GM19372 (cell line): Measurements from ENCODE around the gene LATS2.
"Not testable (repeated sequence)": the region's sequence is repeated elsewhere in the genome, so short reads cannot be mapped to it uniquely, and the experiment has no call there.

Experiments
- ATAC-seq: cut with Tn5 transposase; IDR thresholded peaks from one replicate; pipeline ENCODE4 v1.9.1; 2021; ENCODE audit warnings: mild to moderate bottlenecking, low read depth, moderate library complexity; ENCODE audit not compliant: unreplicated experiment

The LATS2 gene

GRCh38 chr13:20972731-20973130 lies 88.7 kb downstream of the LATS2 start:
- ATAC-seq: no peak

DNA sequence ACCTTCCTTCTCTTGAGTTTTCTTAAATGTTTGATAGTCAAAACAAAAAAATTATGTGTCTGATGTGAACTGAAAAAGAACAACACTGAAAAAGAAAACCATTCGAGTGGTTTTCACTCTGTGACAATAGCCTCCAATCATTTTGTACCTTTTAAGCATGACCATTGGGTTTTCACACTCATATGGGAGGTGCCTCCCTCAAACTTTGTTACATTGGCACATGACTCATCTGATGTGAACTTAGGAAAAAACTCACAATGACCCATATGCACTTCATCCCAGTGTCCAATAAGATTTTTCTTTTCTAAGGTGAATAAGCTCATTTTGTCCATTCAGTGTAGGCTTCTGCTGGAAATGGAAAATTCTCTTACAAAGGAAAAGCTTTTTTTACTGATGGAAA lies 92.2 kb downstream of the LATS2 start:
- ATAC-seq: no peak

DNA sequence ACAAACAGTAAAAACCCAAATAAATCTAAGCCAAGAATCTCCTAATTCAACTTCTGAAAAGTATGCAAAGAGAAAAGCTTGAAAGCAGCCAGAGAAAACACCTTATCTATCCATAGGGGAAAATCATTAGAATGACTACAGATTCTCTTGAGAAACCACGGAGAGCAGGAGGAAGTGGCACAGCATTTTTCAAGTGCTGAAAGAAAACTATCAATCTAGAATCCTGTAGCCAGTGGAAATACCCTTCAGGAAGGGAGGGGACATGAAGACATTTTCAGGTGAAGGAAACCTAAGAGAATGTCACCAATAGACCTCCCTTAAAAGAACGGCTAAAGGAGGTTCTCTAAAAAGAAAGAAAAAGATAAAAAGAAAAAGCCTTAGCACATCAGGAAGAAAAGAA lies 92.6 kb downstream of the LATS2 start:
- no peak for ATAC-seq

- no peak for ATAC-seq
These were observed 94.0 kb downstream of the LATS2 start for GRCh38 chr13:20967340-20967739.

DNA sequence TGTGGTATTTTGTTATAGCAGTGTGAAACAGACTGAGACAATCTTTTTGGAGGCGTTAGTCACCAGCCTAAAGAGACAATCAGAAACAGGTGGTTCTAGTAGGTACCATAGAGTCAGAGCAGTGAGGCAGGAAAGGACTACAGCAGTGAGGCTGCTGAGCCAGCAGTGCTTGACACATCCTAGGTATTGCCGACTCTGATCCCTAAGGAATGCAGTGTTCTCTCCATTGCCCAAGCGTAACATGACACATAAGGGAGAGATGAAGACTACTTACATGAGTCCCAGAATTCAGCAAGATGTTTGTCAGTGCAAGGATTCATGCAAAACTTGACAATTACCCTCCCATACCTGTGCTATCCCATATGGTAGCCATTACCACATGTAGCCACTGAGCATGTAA lies 96.5 kb downstream of the LATS2 start:
- ATAC-seq: no peak

GRCh38 chr13:20961663-20962062 lies 99.7 kb downstream of the LATS2 start:
- ATAC-seq: not testable (repeated sequence)

DNA sequence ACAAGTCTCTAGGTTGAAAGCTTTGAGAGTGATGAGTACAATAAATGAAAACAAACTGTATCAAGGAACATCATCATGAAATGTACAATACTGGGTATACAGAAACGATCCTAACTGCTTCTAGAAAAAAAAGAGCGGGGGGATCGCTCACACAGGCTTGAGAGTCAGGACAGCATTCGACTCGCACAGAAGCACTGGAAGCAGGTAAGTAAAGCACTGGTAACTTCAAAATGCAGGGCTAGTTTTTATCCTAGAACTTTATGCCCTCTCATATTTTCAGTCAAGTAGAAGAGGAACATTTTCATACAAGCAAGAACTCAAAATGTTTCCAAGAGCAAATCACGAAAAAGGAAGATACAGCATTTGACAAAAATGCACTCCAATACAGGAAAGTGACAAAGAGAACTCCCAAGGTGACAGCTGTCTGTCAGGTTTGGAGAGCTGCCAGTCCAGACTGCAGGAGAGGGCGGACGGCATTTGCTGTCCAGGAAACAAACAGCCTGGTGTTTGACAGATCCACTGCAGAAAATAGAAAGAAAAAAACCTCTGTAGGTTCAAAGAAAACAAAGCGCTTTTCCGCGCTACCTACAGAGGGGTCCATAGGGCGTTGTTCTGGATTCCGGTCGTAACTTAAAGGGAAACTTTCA lies 100.6 kb downstream of the LATS2 start:
- no peak for ATAC-seq

- ATAC-seq: not testable (repeated sequence)
These were observed 104.3 kb downstream of the LATS2 start for GRCh38 chr13:20957049-20957620.

GRCh38 chr13:20955496-20955895 lies 105.9 kb downstream of the LATS2 start:
- no peak for ATAC-seq

DNA sequence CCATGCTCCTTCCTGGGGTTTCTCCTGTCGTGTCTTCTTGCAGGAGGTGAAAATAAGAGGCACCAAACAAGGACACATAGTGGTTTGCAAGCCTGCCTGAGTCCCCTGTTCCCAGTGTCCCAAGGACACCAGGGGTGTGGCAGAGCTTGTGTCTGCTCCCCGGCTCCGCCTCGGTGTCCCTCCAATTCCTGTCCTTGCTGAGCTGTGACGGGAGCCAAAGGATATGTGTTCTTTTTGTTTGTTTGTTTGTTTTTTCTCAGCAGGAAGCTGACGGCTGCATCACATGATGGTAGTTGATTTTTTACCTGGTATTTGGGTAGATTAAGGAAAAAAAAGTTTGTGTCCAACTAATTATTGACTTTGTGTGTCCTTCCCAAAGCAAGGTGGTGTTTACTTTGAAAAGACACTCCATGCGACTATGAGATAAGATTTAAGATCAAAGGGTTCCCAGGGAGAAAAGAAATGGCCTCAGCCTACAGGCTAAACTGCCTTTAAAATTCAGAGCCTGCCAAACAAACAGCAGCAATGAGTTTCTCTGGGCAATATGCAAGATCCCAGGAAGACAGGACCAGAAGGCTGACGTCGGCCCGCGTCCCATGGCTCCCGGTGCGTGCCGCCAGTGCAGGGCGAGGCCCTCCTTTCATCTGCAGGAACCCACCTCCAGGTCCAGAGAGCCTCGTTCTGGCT lies 108.0 kb downstream of the LATS2 start:
- ATAC-seq: no peak

DNA sequence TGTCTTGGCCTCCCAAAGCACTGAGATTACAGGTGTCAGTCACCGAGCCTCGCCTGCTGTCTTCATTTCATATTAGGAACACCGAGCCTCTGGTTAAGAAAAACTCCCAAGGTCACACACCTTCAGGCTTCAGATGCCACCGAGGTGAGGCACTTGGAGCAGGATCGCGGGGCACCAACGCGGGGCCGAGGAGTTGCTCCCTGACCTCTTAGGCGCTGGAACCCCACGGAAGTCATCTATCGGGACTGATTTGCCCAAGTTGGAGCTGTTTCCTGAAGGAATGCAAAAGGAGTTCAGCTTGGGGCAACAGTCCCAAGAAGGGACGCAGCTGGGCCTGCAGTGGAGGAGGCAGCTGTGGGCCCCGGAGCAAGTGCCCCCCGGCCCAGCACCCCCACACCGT lies 108.5 kb downstream of the LATS2 start:
- no peak for ATAC-seq

DNA sequence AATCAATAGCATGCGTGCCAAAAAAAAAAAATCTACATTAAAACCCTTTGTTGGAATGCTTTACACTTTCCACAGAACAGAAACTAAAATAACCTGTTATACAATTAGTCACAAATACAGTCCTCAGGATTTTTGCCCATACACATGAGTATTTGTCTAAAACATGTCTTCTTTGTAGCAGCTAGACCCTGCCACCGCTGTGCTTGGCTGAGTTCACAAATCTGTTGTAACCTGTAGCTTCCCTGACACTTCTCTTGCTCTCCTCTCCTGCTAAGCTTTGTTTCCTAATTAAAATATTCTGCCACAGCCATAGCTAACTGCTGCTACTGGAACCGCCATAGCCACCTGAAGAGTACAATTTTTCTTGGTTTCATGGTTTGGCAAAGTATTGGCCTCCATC lies 113.4 kb downstream of the LATS2 start:
- not testable (repeated sequence) for ATAC-seq

GRCh38 chr13:20945952-20946383 lies 115.4 kb downstream of the LATS2 start:
- ATAC-seq: no peak

DNA sequence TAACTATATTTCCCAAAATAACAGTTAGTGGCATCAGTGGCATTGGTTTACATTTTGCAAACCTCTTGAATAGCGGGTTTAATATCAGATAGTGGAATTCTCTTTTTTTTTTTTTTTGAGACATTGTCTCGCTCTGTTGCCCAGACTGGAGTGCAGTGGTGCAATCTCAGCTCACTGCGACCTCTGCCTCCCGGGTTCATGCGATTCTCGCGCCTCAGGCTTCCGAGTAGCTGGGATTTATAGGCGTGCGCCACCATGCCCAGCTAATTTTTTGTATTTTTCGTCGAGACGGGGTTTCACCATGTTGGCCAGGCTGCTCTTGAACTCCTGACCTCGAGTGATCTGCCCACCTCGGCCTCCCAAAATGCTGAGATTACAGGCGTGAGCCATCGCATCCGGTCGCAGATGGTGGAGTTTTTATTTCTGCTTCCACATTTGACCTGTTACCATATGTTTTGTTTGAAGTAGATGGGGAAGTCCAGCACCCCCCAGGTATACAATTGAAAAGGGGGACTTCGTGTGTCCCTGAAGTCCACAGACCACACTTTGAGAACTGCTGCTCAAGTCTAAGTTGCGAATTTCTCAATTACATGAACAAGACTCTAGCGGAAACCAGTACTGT lies 118.3 kb downstream of the LATS2 start:
- ATAC-seq: no peak

GRCh38 chr13:20940511-20940910 lies 120.9 kb downstream of the LATS2 start:
- ATAC-seq: not testable (repeated sequence)

GRCh38 chr13:20940083-20940482 lies 121.3 kb downstream of the LATS2 start:
- no peak for ATAC-seq

DNA sequence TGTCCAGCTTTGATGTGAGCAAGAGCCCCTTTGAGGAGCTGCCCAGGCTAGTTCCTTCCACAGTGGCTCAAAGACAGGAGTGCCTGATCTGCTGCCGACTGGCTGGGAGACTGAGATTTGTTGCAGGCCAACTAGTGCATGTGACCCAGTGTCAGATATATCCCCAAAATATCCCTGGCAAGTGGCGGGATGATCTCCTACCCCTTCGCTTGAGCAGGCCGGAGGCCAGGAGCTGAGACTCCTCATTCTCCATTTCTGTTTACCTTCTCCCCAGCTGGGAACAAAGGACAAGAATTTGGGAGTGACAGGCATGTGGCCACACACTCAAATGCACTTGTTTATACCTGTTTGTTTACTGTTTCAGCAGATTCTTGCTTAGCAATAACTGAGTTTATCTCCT lies 121.7 kb downstream of the LATS2 start:
- no peak for ATAC-seq

DNA sequence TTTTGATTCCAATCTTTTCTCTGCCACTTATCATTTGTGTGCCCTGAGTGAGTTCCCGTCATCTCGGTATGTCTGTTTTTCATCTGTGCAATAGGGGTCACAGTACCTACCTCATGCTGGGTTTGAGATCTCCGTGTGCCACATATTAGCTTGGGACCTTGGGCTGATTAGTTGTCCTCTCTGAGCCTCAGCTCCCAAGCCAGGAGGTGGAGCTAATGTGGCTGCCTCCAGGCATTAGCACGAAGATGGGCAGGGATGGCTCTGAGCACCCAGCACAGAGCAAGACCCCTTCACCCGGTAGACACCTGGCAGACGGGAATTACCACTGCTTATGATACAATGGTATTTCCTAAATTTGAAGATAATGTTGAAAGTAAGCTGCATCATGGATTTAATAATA lies 123.1 kb downstream of the LATS2 start:
- ATAC-seq: no peak

DNA sequence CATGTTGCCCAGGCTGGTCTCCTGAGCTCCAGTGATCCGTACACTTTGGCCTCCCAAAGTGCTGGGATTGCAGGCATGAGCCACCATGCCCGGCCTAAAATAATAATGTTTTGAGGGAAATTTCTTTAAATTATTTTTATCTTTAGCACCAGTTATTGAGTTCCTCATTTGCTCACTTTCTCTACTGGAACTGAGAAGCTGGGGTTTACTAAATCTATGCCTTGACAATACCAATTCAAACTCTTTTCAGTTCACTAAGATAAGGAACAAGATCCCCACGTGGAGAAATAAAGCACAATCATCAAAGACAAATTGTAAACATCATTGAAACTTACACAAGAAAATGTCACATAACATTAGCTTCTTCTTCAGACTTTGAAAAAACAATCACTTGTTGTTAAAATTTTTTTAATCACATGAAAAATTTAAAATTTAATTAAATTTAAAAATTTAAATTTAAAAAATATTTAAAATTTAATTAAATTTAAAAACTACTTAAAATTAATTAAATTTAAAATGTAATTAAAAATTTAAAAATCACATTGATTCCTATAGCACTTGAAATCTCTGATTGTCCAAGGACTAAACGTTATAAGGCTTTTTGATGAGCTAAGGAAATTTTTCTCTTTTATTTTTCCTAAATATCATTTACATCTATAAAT lies 133.7 kb downstream of the LATS2 start:
- no peak for ATAC-seq

GRCh38 chr13:20925395-20925790 lies 136.0 kb downstream of the LATS2 start:
- ATAC-seq: not testable (repeated sequence)
